OCI-LY1 (cell line): Measurements from ENCODE around the gene ELOVL1.

ENCODE experiments used
- H2AFZ ChIP-seq: fragments of 200-600 bp; sonication (generic), shearing (Covaris generic); 2 replicates; pipeline ENCODE4 v1.6.0; 2014; ENCODE audit warnings: antibody characterized with exemption, mild to moderate bottlenecking, low read length
- H3F3A ChIP-seq: fragments of 200-600 bp; sonication (generic), shearing (Covaris generic); 2 replicates; pipeline ENCODE4 v1.6.0; 2014; ENCODE audit warnings: mild to moderate bottlenecking, antibody characterized with exemption, low read length, moderate library complexity; ENCODE audit not compliant: insufficient read depth
- H3K27ac ChIP-seq: fragments of 200-600 bp; sonication (generic); 2 replicates; pipeline ENCODE4 v1.5.1; 2014; ENCODE audit warnings: low read length, mixed run types, mild to moderate bottlenecking, low read depth; ENCODE audit not compliant: poor library complexity, severe bottlenecking
- H3K27me3 ChIP-seq: fragments of 200-600 bp; sonication (generic); 2 replicates; pipeline ENCODE4 v1.6.0; 2014; ENCODE audit warnings: antibody characterized with exemption, mild to moderate bottlenecking, low read length, moderate library complexity; ENCODE audit not compliant: insufficient read depth
- H3K36me3 ChIP-seq: fragments of 200-600 bp; sonication (generic); 2 replicates; pipeline ENCODE4 v1.6.1; 2014; ENCODE audit warnings: mild to moderate bottlenecking, antibody characterized with exemption, low read length, moderate library complexity, mixed read lengths; ENCODE audit not compliant: insufficient read depth
- H3K4me1 ChIP-seq: fragments of 200-600 bp; sonication (generic); 2 replicates; pipeline ENCODE4 v1.5.1; 2014; ENCODE audit warnings: mild to moderate bottlenecking, low read length, moderate library complexity; ENCODE audit not compliant: insufficient read depth, severe bottlenecking
- H3K4me2 ChIP-seq: fragments of 200-600 bp; sonication (generic), shearing (Covaris generic); 2 replicates; pipeline ENCODE4 v1.6.1; 2014; ENCODE audit warnings: low read length
- H3K4me3 ChIP-seq: fragments of 200-600 bp; sonication (generic); 2 replicates; pipeline ENCODE4 v1.5.1; 2014; ENCODE audit warnings: low read length, low read depth, mild to moderate bottlenecking, mixed read lengths; ENCODE audit not compliant: poor library complexity, severe bottlenecking
- H3K79me2 ChIP-seq: fragments of 200-600 bp; shearing (Covaris generic); 2 replicates; pipeline ENCODE4 v1.6.1; 2016; ENCODE audit warnings: mixed run types, low read length, mixed read lengths; ENCODE audit not compliant: insufficient read depth
- H3K9ac ChIP-seq: fragments of 200-600 bp; sonication (generic), shearing (Covaris generic); 2 replicates; pipeline ENCODE4 v1.6.1; 2014; ENCODE audit warnings: mild to moderate bottlenecking, low read length, mixed read lengths
- H3K9me2 ChIP-seq: fragments of 200-600 bp; sonication (generic), shearing (Covaris generic); 2 replicates; pipeline ENCODE4 v1.6.1; 2014; ENCODE audit warnings: low read depth, mild to moderate bottlenecking, low read length, mixed read lengths
- H3K9me3 ChIP-seq: fragments of 200-600 bp; shearing (Covaris generic); 2 replicates; pipeline ENCODE4 v1.6.1; 2014; ENCODE audit warnings: low read length, mixed read lengths
- H4K20me1 ChIP-seq: fragments of 200-600 bp; sonication (generic), shearing (Covaris generic); 2 replicates; pipeline ENCODE4 v1.6.0; 2016; ENCODE audit warnings: mild to moderate bottlenecking, low read length; ENCODE audit not compliant: insufficient read depth
- EZH2 ChIP-seq: fragments of 200-600 bp; sonication (generic), shearing (Covaris generic); IDR thresholded peaks from 2 replicates; pipeline ENCODE4 v1.8.0; 2017; ENCODE audit warnings: borderline replicate concordance, mixed run types, mild to moderate bottlenecking, antibody characterized with exemption, low read length, moderate library complexity, mixed read lengths
- TF ChIP-seq, protein P1 (sequence below): fragments of 200-600 bp; sonication (generic), shearing (Covaris generic); IDR thresholded peaks from 2 replicates; pipeline ENCODE4 v1.5.1; 2017; ENCODE audit warnings: mild to moderate bottlenecking, antibody characterized with exemption, low read length, moderate library complexity, mixed read lengths

ELOVL1 gene

DNA sequence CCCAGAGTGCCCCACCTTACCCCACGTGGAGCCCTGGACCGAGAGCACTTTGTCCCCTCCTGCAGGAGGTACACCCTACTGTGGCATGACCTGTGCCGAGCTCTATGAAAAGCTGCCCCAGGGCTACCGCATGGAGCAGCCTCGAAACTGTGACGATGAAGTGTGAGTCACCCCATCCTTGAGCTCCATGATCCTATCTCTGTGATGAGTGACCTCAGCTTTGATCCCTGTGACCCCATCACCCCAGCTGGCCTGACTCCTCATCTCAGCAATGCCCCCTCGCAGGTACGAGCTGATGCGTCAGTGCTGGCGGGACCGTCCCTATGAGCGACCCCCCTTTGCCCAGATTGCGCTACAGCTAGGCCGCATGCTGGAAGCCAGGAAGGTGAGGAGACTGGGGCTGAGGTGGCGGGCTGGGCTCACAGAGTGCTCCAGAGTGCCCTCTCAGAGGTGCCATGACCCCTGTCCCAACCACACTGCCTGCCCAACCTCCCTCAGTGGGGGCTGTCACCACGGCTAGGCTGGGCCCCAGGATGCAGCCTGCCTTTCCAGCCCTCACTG is 46.4 kb downstream of the ELOVL1 start:
- H3K4me1 ChIP-seq, result no peaks in the 10 kb centered on the region
- no peaks in the 10 kb centered on the region for H3K9me3 ChIP-seq
- no peaks in the 10 kb centered on the region for H3K27me3 ChIP-seq
- no peaks in the 10 kb centered on the region for H3K36me3 ChIP-seq
- H4K20me1 ChIP-seq, result no peaks in the 10 kb centered on the region
- H3K79me2 ChIP-seq, result no peaks in the 10 kb centered on the region
- no peaks in the 10 kb centered on the region for H3F3A ChIP-seq
- H3K9me2 ChIP-seq, result no peaks in the 10 kb centered on the region
- H3K4me2 ChIP-seq, result no peak overlapping the region
- H2AFZ ChIP-seq, result no peak overlapping the region
- no peak overlapping the region for H3K4me3 ChIP-seq
- no peak overlapping the region for H3K27ac ChIP-seq
- TF ChIP-seq, protein P1, sequence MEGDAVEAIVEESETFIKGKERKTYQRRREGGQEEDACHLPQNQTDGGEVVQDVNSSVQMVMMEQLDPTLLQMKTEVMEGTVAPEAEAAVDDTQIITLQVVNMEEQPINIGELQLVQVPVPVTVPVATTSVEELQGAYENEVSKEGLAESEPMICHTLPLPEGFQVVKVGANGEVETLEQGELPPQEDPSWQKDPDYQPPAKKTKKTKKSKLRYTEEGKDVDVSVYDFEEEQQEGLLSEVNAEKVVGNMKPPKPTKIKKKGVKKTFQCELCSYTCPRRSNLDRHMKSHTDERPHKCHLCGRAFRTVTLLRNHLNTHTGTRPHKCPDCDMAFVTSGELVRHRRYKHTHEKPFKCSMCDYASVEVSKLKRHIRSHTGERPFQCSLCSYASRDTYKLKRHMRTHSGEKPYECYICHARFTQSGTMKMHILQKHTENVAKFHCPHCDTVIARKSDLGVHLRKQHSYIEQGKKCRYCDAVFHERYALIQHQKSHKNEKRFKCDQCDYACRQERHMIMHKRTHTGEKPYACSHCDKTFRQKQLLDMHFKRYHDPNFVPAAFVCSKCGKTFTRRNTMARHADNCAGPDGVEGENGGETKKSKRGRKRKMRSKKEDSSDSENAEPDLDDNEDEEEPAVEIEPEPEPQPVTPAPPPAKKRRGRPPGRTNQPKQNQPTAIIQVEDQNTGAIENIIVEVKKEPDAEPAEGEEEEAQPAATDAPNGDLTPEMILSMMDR, result no peak
- TF ChIP-seq EZH2, result no peak
- H3K9ac ChIP-seq, result no peak overlapping the region

DNA sequence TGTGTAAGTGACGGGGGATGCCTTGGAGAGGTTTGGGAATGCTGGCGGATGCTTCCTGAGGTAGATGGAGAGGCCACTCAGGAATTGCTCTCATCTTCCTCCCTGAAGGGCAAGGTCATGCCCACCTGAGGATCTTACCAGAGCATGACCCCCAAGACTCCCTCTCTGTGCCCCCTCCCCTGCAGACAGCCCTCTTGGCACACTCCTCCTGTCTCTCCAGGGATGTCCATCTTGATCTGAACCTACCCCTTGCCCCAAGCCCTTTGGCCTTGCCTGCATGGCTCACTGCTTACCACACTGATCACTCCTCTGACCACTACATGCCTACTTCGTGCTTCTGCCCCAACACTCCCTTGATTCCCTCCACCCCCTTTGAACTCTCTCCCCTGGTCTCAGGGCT is 48.0 kb downstream of the ELOVL1 start:
- Histone ChIP-seq H3K27ac (no peak overlapping the region), H3K4me2 (no peak overlapping the region), H3K27me3 (no peaks in the 10 kb centered on the region), H3F3A (no peaks in the 10 kb centered on the region), H2AFZ (no peak overlapping the region), H3K9me3 (no peaks in the 10 kb centered on the region), H3K9me2 (no peaks in the 10 kb centered on the region), H3K9ac (no peak overlapping the region), H3K4me1 (no peaks in the 10 kb centered on the region), H3K4me3 (no peak overlapping the region), H4K20me1 (no peaks in the 10 kb centered on the region), H3K79me2 (no peaks in the 10 kb centered on the region), H3K36me3 (no peaks in the 10 kb centered on the region)
- TF ChIP-seq, protein P1, result no peak
- no peak for TF ChIP-seq EZH2

DNA sequence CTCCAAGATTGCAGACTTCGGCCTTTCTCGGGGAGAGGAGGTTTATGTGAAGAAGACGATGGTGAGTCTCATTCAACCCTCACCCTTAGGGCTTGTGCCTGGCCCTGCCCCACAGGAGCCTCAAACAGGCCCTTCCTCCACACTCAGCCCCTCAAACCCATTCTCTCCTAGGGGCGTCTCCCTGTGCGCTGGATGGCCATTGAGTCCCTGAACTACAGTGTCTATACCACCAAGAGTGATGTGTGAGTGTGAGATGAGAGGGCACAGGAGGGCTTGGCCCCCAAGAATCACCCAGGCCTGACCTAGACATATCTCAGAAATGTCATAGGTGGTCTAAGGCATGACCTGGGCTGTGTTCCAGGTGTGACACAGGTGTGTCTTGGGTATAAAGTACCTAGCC is 48.5 kb downstream of the ELOVL1 start:
- no peaks in the 10 kb centered on the region for H3K4me1 ChIP-seq
- H3F3A ChIP-seq, result no peaks in the 10 kb centered on the region
- no peaks in the 10 kb centered on the region for H3K36me3 ChIP-seq
- TF ChIP-seq, protein P1, result no peak
- TF ChIP-seq EZH2, result no peak
- no peak overlapping the region for H3K9ac ChIP-seq
- H3K27ac ChIP-seq, result no peak overlapping the region
- H3K4me3 ChIP-seq, result no peak overlapping the region
- H3K4me2 ChIP-seq, result no peak overlapping the region
- H3K79me2 ChIP-seq, result no peaks in the 10 kb centered on the region
- H4K20me1 ChIP-seq, result no peaks in the 10 kb centered on the region
- no peaks in the 10 kb centered on the region for H3K9me3 ChIP-seq
- H2AFZ ChIP-seq, result no peak overlapping the region
- H3K9me2 ChIP-seq, result no peaks in the 10 kb centered on the region
- no peaks in the 10 kb centered on the region for H3K27me3 ChIP-seq
